Duodenal mucosa (tissue), 2 donors: ENCODE results near the gene LOXL1.

ENCODE experiments used
- H3K27ac ChIP-seq: one replicate; pipeline ENCODE4 v1.7.0; 2013; ENCODE audit warnings: low read depth, low read length
- H3K27me3 ChIP-seq, 2 donors: one replicate each; pipeline ENCODE4 v1.7.0; 2013; ENCODE audit warnings: low read length in 2 of 2, control low read depth in 1 of 2; ENCODE audit not compliant: insufficient read depth in 2 of 2, control insufficient read depth in 1 of 2
- H3K36me3 ChIP-seq, 2 donors: one replicate each; pipeline ENCODE4 v1.7.0; 2013; ENCODE audit warnings: low read length in 2 of 2, control low read depth in 1 of 2; ENCODE audit not compliant: insufficient read depth in 2 of 2, control insufficient read depth in 1 of 2
- H3K4me1 ChIP-seq, 2 donors: one replicate each; pipeline ENCODE4 v1.7.0; 2013; ENCODE audit warnings: low read length in 2 of 2, control low read depth in 1 of 2; ENCODE audit not compliant: insufficient read depth in 2 of 2, control insufficient read depth in 1 of 2
- H3K4me3 ChIP-seq, 2 donors: one replicate each; pipeline ENCODE4 v1.7.0; 2013; ENCODE audit warnings: low read length in 2 of 2, low read depth in 1 of 2
- H3K9ac ChIP-seq, 2 donors: one replicate each; pipeline ENCODE4 v1.7.0; 2013; ENCODE audit warnings: low read length in 2 of 2, low read depth in 1 of 2
- H3K9me3 ChIP-seq, 2 donors: one replicate each; pipeline ENCODE4 v1.7.0; 2013; ENCODE audit warnings: low read length in 2 of 2, control low read depth in 1 of 2; ENCODE audit not compliant: control insufficient read depth in 1 of 2

LOXL1 gene

GRCh38 chr15:73923156-73923487 lies 3.1 kb upstream of the LOXL1 start:
- no peak overlapping the region for H3K9ac ChIP-seq
- H3K36me3 ChIP-seq: no peaks in the 10 kb centered on the region
- no peaks in the 10 kb centered on the region for H3K27me3 ChIP-seq
- peaks cover 31 to 46% of the 10 kb centered on the region in 2 donors for H3K4me1 ChIP-seq
- peak overlapping the region; percentile 42 for H3K27ac ChIP-seq
- H3K9me3 ChIP-seq: no peaks in the 10 kb centered on the region
- H3K4me3 ChIP-seq: no peak overlapping the region

DNA sequence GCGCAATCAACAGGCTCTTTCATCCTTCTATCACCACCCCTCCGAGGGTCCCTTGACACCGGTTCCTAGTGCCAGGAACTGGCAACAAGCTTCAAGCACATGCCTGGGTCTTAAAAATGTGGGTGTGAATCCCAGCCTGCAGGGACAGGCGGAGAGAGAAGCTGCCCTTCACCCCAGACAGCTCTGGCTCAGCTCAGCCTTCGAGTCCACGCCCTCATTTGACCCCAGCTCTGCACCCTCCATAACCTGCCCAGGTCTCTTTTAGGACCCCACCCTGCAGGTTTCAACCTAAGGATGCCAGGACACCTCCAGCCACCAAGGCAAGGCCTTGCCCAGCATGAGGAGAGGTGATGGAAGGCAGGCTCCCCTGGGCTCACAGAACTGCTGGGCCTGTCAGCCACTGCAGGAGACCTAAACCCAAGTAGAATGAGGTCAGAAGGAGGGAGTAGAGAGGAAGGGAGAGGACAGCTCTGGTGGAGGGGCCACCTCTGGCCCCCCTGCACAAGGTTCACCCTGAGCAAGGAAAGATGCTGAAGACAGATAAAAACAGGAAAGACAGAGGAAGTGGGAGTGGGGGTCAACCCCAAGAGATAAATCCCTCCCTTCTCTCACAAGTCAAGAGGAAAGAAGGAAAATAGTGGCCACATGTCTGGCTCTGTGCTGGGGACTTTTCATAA lies 2.6 kb upstream of the LOXL1 start:
- Histone ChIP-seq H3K27ac (no peak overlapping the region), H3K4me1 (peaks cover 33 to 48% of the 10 kb centered on the region in 2 donors), H3K4me3 (no peak overlapping the region), H3K9me3 (no peaks in the 10 kb centered on the region), H3K36me3 (no peaks in the 10 kb centered on the region), H3K9ac (no peak overlapping the region), H3K27me3 (no peaks in the 10 kb centered on the region)

GRCh38 chr15:73924171-73924921 lies 1.9 kb upstream of the LOXL1 start:
- Histone ChIP-seq H3K4me1 (peaks cover 33 to 48% of the 10 kb centered on the region in 2 donors), H3K9ac (peak overlapping the region in 1 of 2 donors; percentile 6)

DNA sequence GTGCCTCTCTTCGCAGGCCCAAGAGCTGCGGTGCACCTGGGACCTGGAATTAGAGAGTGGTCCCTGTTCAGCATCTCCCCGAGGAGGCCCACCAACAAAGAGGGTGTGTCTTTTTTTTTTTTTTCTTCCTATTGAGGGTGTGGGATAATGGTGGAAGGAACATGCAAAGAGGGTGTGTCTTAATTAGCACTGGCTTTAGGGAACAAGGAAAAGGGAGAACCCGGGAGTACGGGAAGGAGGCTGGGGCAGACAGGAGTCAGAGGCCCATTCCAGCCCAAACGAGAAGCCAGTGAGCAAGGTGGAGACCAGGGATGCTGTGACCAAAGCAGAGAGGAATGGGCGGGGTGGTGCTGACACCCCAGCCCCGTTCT lies 429 bp upstream of the LOXL1 start:
- peak overlapping the region; percentile 36 for H3K27ac ChIP-seq

More at GRCh38 chr15:73924171-73924921, 1.9 kb upstream of the LOXL1 start:
- Histone ChIP-seq H3K27ac (peak overlapping the region; percentile 50), H3K36me3 (no peaks in the 10 kb centered on the region), H3K4me3 (no peak overlapping the region), H3K27me3 (no peaks in the 10 kb centered on the region), H3K9me3 (no peaks in the 10 kb centered on the region)

GRCh38 chr15:73927003-73927475 lies 777 bp downstream of the LOXL1 start:
- peak overlapping the region; percentile 68 to 70 for H3K4me3 ChIP-seq
- H3K9me3 ChIP-seq: no peaks in the 10 kb centered on the region
- H3K9ac ChIP-seq: peak overlapping the region; percentile 54
- H3K27ac ChIP-seq: peak overlapping the region; percentile 20
- peaks cover 33 to 43% of the 10 kb centered on the region in 2 donors for H3K4me1 ChIP-seq
- no peaks in the 10 kb centered on the region for H3K27me3 ChIP-seq
- no peaks in the 10 kb centered on the region for H3K36me3 ChIP-seq

More for the DNA sequence above, 429 bp upstream of the LOXL1 start:
- Histone ChIP-seq H3K4me3 (peak overlapping the region; percentile 68 to 70), H3K9ac (peak overlapping the region in 1 of 2 donors; percentile 43), H3K9me3 (no peaks in the 10 kb centered on the region), H3K27me3 (no peaks in the 10 kb centered on the region), H3K4me1 (peaks cover 33 to 45% of the 10 kb centered on the region in 2 donors), H3K36me3 (no peaks in the 10 kb centered on the region)

- no peaks in the 10 kb centered on the region for H3K36me3 ChIP-seq
- no peaks in the 10 kb centered on the region for H3K9me3 ChIP-seq
- no peaks in the 10 kb centered on the region for H3K27me3 ChIP-seq
- peak overlapping the region; percentile 20 for H3K27ac ChIP-seq
- peak overlapping the region; percentile 54 for H3K9ac ChIP-seq
- peak overlapping the region; percentile 68 to 70 for H3K4me3 ChIP-seq
- H3K4me1 ChIP-seq: peaks cover 33 to 40% of the 10 kb centered on the region in 2 donors
These were observed 1.4 kb downstream of the LOXL1 start for GRCh38 chr15:73927476-73928240.

GRCh38 chr15:73928241-73928579 lies 1.9 kb downstream of the LOXL1 start:
- Histone ChIP-seq H3K27ac (no peak overlapping the region), H3K9me3 (no peaks in the 10 kb centered on the region), H3K4me1 (peaks cover 30 to 34% of the 10 kb centered on the region in 2 donors), H3K9ac (peak overlapping the region in 1 of 2 donors; percentile 54), H3K36me3 (no peaks in the 10 kb centered on the region), H3K27me3 (no peaks in the 10 kb centered on the region), H3K4me3 (peak overlapping the region; percentile 68 to 70)

DNA sequence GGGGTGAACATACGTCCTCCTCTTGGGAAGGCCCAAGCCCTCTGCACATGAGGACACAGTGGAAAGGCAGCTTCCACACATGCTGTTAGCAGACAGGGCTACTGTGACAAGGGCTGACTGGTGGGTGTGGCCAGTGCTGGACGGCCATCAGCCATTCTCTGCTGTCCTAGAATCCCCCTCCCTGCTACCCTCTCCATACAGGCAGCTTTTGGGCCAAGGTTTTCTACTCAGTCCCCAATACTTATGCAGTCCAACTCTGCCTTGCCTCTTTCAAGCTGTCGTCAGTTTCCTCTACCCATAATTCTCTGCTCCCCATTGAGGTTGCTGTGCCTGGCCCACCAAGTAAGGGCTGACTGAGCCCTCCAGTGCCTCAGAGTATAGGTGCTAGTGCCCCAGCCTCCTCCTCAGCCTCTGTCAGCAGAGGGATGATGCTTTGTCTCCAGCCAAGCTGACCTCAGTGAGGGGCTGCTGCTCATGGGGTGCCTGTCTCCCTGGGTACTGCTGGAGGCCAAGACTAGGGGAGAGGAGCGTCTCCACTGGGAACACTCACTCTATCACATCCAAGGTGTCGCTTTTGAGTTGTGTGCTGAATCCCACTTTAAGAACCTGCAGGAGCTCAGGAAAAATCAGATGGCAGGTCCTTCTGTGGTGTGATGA lies 2.8 kb downstream of the LOXL1 start:
- Histone ChIP-seq H3K4me3 (no peak overlapping the region), H3K4me1 (peaks cover 25 to 26% of the 10 kb centered on the region in 2 donors), H3K9me3 (no peaks in the 10 kb centered on the region), H3K9ac (no peak overlapping the region), H3K27ac (no peak overlapping the region), H3K27me3 (no peaks in the 10 kb centered on the region), H3K36me3 (no peaks in the 10 kb centered on the region)

GRCh38 chr15:73930371-73930770 lies 4.1 kb downstream of the LOXL1 start:
- Histone ChIP-seq H3K4me1 (peaks cover 21 to 23% of the 10 kb centered on the region in 2 donors), H3K9ac (no peak overlapping the region), H3K27me3 (no peaks in the 10 kb centered on the region), H3K4me3 (no peak overlapping the region), H3K9me3 (no peaks in the 10 kb centered on the region), H3K36me3 (no peaks in the 10 kb centered on the region), H3K27ac (no peak overlapping the region)
